GM18502 (cell line): ENCODE data around the gene PGGHG.
A peak's percentile ranks its signal among the peaks of the same experiment; 100 is the strongest.
"Not testable (repeated sequence)": the region's sequence is repeated elsewhere in the genome, so short reads cannot be mapped to it uniquely, and the experiment has no call there.

ENCODE experiments used
- ATAC-seq: cut with Tn5 transposase; IDR thresholded peaks from one replicate; pipeline ENCODE4 v1.9.1; 2021; ENCODE audit warnings: mild to moderate bottlenecking; ENCODE audit not compliant: unreplicated experiment, poor library complexity

The PGGHG gene

DNA sequence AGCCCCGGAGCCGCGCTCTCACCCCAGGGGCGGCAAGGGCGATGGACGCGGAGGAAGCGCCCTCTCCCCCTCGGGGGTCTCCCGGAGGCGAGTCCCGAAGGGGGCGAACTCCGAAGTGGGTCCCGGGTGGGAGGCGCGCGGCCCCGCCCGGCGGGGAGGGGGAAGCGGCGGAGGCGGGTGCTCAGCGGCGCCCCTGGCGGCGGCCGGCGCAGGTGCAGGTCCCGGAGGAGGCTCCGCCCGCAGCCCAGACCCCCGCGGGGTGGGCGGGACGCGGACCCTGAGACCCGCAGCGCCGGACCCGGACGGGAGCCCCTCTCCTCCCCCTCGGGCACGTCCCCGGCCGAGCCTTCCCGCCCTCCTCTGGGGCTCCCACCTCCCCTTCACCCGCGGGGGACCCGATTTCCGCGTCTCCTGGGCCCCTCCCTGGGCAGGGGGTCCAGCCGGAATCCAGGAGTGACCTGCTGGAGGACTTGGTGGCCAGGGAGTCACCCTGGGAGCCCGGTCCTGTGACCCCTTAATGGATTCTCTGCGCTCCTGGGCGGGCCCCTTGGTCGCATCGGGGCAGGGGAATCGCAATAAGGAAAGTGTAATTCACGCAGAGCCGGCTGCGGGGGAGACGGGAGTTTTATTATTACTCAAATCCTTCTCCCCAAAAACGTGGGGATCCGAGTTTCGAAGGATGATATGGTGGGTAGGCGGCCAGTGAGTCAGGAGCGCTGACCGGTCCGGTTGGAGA is 22.3 kb downstream of the PGGHG start:
- peak; percentile 42 for ATAC-seq

DNA sequence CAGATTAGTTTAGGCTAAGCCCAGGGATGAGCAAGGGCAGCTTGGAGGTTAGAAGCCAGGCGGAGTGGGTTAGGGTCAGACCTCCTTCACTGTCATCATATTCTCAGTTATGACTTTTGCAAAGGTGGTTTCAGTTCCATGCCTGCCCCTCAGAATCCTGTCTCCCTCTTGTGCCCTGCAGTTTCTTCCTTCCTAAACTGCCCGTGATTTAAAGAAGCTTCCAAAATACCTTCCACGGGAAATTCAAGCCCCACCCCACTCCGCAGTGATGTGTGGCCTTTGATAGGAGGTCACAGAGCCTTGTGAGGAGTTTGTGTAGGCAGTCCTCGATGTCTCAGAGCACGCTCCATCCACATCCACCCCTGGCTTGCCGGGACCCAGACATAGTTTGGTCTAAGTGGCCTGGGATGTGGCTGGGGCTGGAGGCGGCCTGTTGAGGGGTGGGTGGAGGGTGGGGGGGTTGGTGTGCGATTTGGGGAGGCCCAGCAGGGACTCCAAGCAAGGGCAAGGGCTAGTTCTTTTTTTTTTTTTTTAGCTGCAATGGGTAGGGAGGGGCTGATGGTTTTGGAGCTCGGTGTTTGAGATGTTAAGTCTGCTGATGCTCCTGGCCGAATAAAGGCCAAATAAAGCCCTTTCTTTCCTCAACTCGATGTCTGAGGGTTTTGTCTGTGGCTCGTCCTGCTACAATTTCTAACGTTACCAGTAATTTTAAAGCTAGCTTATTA is 23.3 kb downstream of the PGGHG start:
- no peak for ATAC-seq

DNA sequence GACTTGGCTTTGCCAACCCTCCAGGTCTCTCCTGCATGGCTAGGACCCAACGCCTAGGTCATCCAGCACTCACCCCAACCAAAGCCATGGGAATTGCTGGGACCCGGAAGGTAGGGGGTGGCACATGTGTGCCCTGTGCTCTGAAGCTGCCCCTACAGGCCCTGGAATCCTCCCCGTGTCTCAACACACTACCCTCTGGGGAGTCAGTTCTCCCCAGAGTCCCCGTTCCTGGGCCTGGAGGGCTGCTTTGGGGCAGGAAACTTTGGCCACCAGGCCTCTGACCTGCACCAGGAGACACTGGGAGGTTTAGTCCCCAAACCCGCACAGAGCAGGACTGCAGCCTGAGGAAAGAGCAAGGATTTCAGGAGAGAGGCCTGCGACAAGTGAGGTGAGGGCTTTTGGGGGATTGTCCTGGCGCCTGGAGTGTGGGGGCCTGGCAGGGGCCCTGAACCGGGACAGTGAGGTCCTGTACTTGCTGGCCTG is 24.4 kb downstream of the PGGHG start:
- peak; percentile 7 for ATAC-seq

DNA sequence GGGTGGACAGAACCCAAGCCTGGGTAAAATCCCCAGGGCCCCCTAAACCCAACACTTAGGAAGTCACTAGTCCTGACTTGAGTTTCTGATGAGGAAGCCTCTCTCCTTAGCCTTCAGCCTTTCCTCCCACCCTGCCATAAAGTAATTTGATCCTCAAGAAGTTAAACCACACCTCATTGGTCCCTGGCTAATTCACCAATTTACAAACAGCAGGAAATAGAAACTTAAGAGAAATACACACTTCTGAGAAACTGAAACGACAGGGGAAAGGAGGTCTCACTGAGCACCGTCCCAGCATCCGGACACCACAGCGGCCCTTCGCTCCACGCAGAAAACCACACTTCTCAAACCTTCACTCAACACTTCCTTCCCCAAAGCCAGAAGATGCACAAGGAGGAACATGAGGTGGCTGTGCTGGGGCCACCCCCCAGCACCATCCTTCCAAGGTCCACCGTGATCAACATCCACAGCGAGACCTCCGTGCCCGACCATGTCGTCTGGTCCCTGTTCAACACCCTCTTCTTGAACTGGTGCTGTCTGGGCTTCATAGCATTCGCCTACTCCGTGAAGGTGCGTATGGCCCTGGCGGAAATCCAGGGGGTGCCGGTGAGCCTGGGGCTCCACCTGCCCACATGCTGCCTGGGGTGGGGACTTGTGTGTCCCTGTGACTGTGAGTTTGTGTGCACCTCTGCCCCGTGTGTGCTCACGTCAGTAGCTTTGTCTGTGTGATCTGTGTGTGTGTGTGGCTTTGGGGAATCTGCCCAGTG is 25.0 kb downstream of the PGGHG start, which contains the start of gene IFITM1:
IFITM1 (plus strand) TSS at position 254 of the 767 bp plus-strand sequence; CDS start at position 385, 131 bp downstream.
- peak; percentile 38 for ATAC-seq

DNA sequence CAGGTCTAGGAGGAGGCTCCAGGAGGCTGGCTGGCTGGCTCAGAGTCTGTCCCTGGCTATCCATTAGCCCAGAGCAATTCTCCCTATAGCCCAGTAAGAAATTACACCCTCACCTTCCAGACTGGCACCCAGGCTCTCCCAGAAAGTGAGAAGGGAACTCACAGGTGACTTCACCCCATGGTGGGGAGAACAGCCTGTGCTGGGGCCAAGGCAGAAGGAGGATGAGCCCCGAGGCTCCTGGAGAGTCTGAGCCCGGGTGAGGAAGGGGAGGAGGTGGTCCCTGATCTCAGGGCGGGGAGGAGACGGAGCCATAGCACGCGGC is 25.6 kb downstream of the PGGHG start:
- not testable (repeated sequence) for ATAC-seq

DNA sequence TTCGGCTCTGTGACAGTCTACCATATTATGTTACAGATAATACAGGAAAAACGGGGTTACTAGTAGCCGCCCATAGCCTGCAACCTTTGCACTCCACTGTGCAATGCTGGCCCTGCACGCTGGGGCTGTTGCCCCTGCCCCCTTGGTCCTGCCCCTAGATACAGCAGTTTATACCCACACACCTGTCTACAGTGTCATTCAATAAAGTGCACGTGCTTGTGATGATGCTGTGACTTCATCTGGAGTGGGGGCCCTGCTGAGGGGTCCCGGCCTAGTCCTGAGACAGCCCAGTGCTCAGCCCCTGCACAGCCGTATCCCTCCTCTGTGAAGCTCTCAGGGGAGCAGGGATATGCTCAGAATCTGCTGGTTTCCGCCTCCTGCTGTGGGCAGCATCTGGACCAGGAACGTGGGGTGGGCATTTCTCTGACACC is 26.1 kb downstream of the PGGHG start:
- no peak for ATAC-seq

DNA sequence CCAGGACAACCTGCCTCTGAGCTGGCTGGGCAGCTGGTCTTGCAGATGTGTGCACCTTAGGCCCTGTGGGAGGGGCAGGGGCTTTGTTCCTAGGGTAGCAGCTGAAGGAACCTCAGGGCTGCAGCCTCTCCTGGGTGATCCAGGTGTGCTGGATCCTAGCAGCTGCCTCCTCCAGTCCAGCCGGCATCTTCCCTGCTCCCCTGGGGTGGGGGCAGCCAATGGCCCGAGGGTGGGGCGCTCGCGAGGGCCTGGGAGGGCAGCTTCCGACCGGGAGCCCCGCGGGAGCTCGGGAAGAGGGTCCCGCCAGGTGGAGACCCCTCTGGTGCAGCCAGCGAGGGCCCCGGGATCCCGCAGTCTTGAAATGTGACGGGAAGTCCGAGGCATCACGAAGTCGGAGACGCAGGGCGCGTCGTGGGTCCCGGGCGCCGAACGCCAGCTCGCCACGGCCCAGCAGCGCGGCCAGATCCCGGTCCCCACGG is 26.6 kb downstream of the PGGHG start:
- no peak for ATAC-seq

DNA sequence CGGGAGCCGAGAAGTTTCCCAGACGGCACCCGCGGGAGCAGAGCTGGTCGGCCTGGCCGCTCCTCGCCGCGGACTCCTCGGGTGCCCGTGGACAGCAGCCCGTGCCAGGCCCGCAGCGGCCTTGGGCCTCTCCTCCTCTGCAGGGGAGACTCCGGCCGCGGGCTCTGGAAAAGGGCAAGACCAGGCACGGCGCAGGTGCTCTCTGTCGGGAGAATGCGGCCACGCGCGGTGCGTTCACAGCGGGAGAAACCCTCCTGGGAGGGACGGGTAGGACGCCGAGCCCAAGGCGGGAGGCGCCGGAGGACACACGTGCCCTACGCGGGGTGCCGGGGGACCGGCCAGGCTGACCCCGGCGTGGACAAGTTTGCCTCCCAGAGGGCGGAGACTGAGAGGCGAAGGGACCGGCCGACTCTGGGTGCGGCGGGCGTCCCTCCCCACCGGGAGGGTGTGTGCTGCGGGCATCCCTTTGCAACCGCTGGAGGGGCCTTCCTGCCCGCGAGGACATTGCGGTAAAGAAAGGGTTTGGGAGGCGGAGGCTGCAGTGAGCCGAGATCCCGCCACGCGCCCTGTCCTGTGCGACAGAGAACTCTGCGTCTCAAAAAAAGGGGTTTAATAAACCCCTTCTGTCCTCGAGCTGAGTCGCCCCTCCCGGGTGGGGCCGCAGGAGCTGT is 27.2 kb downstream of the PGGHG start:
- ATAC-seq = no peak

DNA sequence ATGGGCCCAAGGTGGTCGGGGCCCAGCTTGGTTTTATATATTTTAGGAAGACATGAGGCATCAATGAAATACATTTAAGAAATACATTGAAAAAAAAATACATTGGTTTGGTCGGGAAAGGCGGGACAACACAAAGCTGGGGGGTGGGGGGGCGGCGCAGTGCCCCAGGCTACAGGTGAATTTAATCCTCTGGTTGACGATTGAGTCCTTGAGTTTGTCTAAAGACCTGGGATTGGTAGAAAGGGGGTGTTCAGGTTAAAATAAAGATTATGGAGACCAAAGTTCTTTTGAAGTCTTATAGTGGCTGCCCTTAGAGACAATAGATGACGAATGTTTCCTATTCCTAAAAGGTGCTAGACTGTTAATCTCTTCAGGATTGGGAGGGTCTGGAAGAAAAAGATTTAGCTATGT is 28.0 kb downstream of the PGGHG start:
- no peak for ATAC-seq

DNA sequence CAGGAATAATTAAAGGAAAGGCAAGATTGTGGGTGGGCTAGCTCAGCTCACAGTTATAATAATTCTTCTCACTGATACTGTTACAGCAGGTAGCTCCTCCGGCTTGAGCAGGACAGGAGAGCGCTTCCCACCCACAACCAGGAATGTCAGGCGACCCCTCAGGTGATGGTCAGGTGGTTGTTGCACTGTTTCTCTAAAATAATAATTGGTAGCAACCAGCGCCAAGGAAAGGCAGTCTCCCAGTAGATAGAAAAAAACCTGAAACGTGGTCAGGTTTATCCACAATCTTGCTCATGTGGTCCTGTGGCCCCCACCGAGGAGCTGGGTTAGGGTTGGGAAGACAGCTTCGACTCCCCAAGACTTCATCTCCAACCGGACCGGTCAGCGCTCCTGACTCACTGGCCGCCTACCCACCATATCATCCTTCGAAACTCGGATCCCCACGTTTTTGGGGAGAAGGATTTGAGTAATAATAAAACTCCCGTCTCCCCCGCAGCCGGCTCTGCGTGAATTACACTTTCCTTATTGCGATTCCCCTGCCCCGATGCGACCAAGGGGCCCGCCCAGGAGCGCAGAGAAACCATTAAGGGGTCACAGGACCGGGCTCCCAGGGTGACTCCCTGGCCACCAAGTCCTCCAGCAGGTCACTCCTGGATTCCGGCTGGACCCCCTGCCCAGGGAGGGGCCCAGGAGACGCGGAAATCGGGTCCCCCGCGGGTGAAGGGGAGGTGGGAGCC is 28.9 kb downstream of the PGGHG start:
- not testable (repeated sequence) for ATAC-seq

DNA sequence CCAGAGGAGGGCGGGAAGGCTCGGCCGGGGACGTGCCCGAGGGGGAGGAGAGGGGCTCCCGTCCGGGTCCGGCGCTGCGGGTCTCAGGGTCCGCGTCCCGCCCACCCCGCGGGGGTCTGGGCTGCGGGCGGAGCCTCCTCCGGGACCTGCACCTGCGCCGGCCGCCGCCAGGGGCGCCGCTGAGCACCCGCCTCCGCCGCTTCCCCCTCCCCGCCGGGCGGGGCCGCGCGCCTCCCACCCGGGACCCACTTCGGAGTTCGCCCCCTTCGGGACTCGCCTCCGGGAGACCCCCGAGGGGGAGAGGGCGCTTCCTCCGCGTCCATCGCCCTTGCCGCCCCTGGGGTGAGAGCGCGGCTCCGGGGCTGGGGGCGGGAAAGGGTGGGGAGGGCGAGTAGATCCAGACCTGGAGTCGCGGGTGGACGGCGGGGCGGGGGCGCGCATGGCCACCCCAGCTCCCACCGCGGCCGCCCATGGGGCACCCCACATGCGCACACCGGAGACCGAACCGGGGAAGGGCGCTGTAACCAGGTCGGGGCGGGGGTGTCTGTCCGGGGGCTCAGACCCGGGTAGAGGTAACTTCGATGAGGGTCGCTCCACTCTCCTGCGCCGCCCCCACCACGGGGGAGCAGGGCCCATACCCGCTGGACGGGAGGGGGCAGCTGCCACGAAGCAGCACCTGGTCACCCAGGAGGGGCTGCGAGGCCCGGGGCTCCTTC is 29.6 kb downstream of the PGGHG start:
- not testable (repeated sequence) for ATAC-seq

DNA sequence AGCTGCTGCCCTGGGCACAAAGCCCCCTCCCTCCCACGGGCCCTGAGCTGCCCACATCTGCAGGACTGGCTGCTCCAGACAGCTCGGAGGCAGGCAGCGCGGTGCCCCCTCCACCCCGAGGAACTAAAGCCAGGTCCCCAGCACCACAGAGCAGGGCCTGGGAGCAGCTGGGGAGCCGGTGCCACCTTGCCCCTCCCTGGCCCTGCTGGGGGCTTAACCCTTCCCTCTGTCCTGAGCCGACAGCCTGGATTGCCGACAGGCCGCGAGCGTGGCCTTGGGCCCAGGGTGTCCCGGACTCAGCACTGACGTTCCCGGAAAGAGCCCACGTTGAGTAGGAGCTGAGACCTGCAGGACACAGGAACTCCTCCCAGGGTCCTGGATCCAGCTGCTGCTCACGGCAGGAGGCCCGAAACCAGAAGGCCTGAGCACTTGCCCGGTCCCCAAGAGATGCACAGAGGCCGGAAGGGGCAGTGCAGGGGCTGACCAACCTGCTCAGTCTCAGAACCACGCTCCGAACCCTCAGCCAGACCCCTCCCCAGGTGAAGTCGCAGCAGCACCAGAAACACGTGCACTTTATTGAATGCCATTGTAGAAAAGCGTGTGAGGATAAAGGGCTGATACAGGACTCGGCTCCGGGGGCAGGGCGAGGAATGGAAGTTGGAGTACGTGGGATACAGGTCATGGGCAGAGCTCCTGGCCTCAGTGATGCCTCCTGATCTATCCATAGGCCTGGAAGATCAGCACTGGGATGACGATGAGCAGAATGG is 30.4 kb downstream of the PGGHG start:
- ATAC-seq = not testable (repeated sequence)

DNA sequence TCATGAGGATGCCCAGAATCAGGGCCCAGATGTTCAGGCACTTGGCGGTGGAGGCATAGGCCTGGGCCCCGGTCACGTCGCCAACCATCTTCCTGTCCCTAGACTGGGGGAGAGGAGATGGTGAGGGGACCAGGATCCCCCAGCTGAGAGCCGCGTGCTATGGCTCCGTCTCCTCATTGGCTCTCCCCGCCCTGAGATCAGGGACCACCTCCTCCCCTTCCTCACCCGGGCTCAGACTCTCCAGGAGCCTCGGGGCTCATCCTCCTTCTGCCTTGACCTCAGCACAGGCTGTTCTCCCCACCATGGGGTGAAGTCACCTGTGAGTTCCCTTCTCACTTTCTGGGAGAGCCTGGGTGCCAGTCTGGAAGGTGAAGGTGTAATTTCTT is 31.0 kb downstream of the PGGHG start:
- ATAC-seq = not testable (repeated sequence)

DNA sequence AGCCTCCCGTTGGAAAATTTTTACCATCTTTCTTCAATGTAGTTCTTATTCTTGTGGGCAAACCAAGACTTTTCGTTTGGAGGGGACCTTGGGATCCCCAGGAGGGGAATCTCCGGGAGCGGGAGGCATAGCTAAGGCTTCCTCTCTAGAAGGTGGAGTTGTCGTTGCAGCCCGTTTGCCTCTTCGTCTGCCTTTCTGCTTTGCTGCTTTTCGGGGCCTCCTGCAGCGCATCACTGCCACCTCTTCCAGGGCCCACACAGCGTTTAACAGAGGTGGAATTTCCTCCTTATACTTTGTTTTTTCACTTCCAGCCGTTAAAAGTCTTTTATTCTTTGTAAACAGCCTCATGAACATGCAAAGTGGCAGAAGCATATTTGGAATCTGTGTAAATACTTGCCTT is 35.2 kb downstream of the PGGHG start:
- ATAC-seq = no peak

DNA sequence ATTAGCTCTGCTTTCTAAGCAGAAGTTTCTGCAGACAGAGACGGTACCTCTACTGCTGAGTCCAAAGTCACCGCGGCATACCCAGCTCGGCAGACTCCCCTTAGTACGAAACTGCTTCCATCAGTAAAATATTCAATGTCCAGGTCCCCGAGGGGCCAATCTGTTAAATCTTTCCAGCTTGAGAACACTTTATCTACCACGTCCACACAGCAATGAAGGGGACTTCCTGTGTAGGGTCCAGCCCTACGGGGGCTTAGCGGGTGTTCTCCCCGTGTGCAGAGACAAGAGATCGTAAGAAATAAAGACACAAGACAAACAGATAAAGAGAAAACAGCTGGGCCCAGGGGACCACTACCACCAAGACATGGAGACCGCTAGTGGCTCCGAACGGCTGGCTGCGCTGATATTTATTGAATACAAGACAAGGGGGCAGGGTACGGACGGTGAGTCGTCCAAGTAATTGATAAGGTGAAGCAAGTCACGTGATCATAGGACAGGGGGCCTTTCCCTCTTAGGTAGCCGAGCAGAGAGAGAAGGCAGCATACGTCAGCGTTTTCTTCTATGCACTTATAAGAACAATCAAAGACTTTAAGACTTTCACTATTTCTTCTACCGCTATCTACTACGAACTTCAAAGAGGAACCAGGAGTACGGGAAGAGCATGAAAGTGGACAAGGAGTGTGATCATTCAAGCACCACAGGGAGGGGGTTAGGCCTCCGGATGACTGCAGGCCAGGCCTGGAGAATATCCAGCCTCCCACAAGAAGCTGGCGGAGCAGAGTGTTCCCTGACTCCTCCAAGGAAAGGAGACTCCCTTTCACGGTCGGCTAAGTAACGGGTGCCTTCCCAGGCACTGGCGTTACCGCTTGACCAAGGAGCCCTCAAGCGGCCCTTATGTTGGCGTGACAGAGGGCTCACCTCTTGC is 35.9 kb downstream of the PGGHG start:
- ATAC-seq = not testable (repeated sequence)

DNA sequence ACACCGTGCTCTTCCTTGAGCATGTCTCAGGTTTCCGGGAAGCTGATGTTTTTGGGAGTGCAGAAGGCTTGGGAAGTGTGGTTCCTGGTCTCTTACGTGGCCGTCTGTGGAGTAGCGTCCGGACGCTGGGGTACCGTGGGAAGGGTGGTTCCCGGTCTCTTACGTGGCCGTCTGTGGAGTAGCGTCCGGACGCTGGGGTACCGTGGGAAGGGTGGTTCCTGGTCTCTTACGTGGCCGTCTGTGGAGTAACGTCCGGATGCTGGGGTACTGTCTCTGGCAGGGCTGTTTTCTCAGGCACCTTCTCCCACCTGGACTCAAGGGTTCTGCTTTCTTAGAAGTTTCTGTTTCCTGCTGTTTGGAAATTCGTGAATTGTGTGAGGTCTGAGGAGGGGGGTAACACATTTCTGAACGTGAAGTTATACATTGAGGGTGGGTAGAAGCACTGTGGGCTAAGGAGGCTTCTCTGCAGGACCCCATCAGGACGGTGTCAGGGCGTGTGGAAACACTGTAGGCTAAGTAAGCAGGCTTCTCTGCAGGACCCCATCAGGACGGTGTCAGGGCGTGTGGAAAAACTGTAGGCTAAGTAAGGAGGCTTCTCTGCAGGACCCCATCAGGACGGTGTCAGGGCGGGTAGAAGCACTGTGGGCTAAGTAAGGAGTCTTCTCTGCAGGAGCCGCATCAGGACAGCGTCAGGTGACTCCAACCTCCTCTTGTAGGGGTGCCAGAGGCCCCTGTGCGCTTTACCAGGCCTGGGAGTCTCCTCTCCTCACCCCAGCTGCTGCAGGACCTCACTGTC is 37.1 kb downstream of the PGGHG start:
- no peak for ATAC-seq

DNA sequence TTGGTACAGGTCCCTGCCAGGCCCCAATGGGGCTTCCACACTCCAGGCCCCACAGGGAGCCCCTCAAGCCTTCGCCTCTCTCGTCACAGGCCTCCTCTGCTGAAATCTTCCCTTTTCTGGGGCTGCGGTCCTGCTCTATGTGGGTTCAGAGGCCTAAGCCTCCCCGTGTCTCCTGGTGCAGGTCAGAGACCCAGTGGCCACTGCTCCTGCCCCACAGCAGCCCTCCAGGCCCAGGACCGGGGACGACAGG is 37.6 kb downstream of the PGGHG start:
- ATAC-seq = no peak
